ENCODE measurements around the gene CX3CL1. TPM values are rescaled to one million over a fixed set of nuclear protein-coding genes. Genes with fewer than 3 reads are reported as not detected.
A peak's percentile ranks its signal among the peaks of the same experiment; 100 is the strongest.

The CX3CL1 gene
- total and polyA plus RNA-seq, 2 of the 4 experiments (the other 2 are of a cell fraction), result 0.18 to 0.77 TPM

GRCh38 chr16:57389087-57389468 is 16.8 kb downstream of the CX3CL1 start:
- Histone ChIP-seq H4K5ac (ENCODE audit: low read depth, low read length) (no peak overlapping the region), H3K79me1 (ENCODE audit: low read depth in 1 of 2, low read length in 2 of 2) (no peaks in the 10 kb centered on the region), H3K9me3 (ENCODE audit: control insufficient read depth, insufficient read depth, low read length) (peaks cover 3% of the 10 kb centered on the region), H2AK5ac (ENCODE audit: low read depth, low read length) (no peak overlapping the region), H3K56ac (ENCODE audit: extremely low read depth, insufficient read depth, low read length) (no peak overlapping the region), H3K14ac (replicated peaks; ENCODE audit: low read depth, low read length) (no peak overlapping the region), H3K18ac (ENCODE audit: low read depth, low read length) (no peak overlapping the region), H3K36me3 (ENCODE audit: control insufficient read depth, insufficient read depth, low read length) (no peaks in the 10 kb centered on the region), H4K91ac (ENCODE audit: insufficient read depth, low read depth, low read length) (no peak overlapping the region), H3K27ac (ENCODE audit: insufficient read depth, low read length) (no peak overlapping the region), H3K23ac (ENCODE audit: low read depth, low read length) (no peak overlapping the region), H4K20me1 (ENCODE audit: insufficient read depth, low read length) (no peaks in the 10 kb centered on the region), H3K9me1 (ENCODE audit: insufficient read depth, low read length) (no peaks in the 10 kb centered on the region), H4K8ac (ENCODE audit: low read depth in 2 of 2, low read length in 2 of 2) (no peak overlapping the region), H2AFZ (replicated peaks; ENCODE audit: low read length, poor library complexity) (no peak overlapping the region), H3K4me3 (ENCODE audit: insufficient read depth, low read depth, low read length) (no peak overlapping the region), H3K4me1 (ENCODE audit: control insufficient read depth, insufficient read depth, low read length) (peaks cover 1% of the 10 kb centered on the region; the same call in 1 of the 2 replicates), H2BK120ac (ENCODE audit: low read depth, low read length) (no peak overlapping the region), H3K9ac (ENCODE audit: low read depth, low read length) (no peak overlapping the region), H3K27me3 (ENCODE audit: control insufficient read depth, insufficient read depth, low read length) (peaks cover 40% of the 10 kb centered on the region), H2BK5ac (ENCODE audit: low read depth, low read length, poor library complexity, severe bottlenecking) (peak overlapping the region; percentile 24), H3K4ac (ENCODE audit: low read depth, low read length) (no peak overlapping the region), H2BK15ac (ENCODE audit: low read depth, low read length) (no peak overlapping the region), H2BK20ac (ENCODE audit: low read depth, low read length) (no peak overlapping the region), H2AK9ac (replicated peaks; ENCODE audit: low read depth, low read length, poor library complexity) (no peak overlapping the region), H3K4me2 (ENCODE audit: low read depth, low read length) (no peak overlapping the region)
- ChIA-PET POLR2A (ENCODE audit: unreplicated experiment) (no interaction called here), CTCF (no interaction called here)
- dilution Hi-C loops (cut with HindIII; ENCODE audit: low sequenced_read_pairs, unreplicated experiment) (no loop called here), in situ Hi-C loops (cut with MboI; ENCODE audit: low sequenced_read_pairs) (no loop called here), intact Hi-C loops (cut with micrococcal nuclease) (no loop called here)
- WGBS, 2 experiments (ENCODE audit: extremely low coverage in 2 of 2, insufficient read length in 1 of 2), result 78% methylated on average over 3 of the region's 3 CpGs; no CpG with 5 or more reads in 1 of the 2 experiments
- DNase-seq (no peak), ATAC-seq (ENCODE audit: low read depth) (no peak)
- TF ChIP-seq RCOR1 (IDR thresholded peaks at IDR 0.05; ENCODE audit: insufficient replicate concordance, low read length) (no peak), MAFK (IDR thresholded peaks at IDR 0.05; ENCODE audit: low read depth, low read length) (no peak), USF2 (IDR thresholded peaks at IDR 0.05; ENCODE audit: low read depth, low read length) (no peak), CTCF (conservative IDR thresholded peaks at IDR 0.05; ENCODE audit: low read depth, low read length) (no peak), NFE2L2 (IDR thresholded peaks at IDR 0.05; ENCODE audit: low read depth, low read length) (no peak)
- no TSS peak for BruUV-seq (replicated peaks)
